Activated naive CD4-positive, alpha-beta T cell treated with Interleukin-2 at 50 U/mL for 16 hours (primary cell): ENCODE measurements around the gene CUL9.
A peak's percentile ranks its signal among the peaks of the same experiment; 100 is the strongest.

Experiments
- DNase-seq: peaks from one replicate; pipeline ENCODE4 v3.0.0-alpha.2; 2020

The CUL9 gene

GRCh38 chr6:43202451-43202850 is 20.5 kb downstream of the CUL9 start:
- no peak for DNase-seq

GRCh38 chr6:43203029-43203717 is 21.2 kb downstream of the CUL9 start:
- no peak for DNase-seq

- no peak for DNase-seq
These were observed 21.7 kb downstream of the CUL9 start for GRCh38 chr6:43203718-43204095.

- no peak for DNase-seq
These were observed 22.5 kb downstream of the CUL9 start for GRCh38 chr6:43204271-43205105.

- DNase-seq = no peak
These were observed 23.9 kb downstream of the CUL9 start for GRCh38 chr6:43205849-43206248.

- DNase-seq = no peak
These were observed 25.3 kb downstream of the CUL9 start for GRCh38 chr6:43207286-43207685.

- no peak for DNase-seq
These were observed 30.0 kb downstream of the CUL9 start for GRCh38 chr6:43211955-43212354.

GRCh38 chr6:43213431-43213830 is 31.4 kb downstream of the CUL9 start:
- DNase-seq = no peak

GRCh38 chr6:43215066-43215465 is 33.1 kb downstream of the CUL9 start:
- no peak for DNase-seq

- no peak for DNase-seq
These were observed 34.2 kb downstream of the CUL9 start for GRCh38 chr6:43216200-43216599.

- no peak for DNase-seq
These were observed 35.4 kb downstream of the CUL9 start for GRCh38 chr6:43217351-43217750.

GRCh38 chr6:43219119-43219518 is 37.1 kb downstream of the CUL9 start:
- DNase-seq = no peak

- DNase-seq = no peak
These were observed 37.8 kb downstream of the CUL9 start for GRCh38 chr6:43219814-43220213.

- DNase-seq = no peak
These were observed 38.5 kb downstream of the CUL9 start for GRCh38 chr6:43220439-43220951.

- no peak for DNase-seq
These were observed 39.3 kb downstream of the CUL9 start for GRCh38 chr6:43221046-43221972.

GRCh38 chr6:43222418-43223059 is 40.5 kb downstream of the CUL9 start:
- no peak for DNase-seq

GRCh38 chr6:43223175-43223574 is 41.2 kb downstream of the CUL9 start:
- no peak for DNase-seq

- no peak for DNase-seq
These were observed 44.3 kb downstream of the CUL9 start for GRCh38 chr6:43226192-43226851.

GRCh38 chr6:43228951-43229802 is 47.2 kb downstream of the CUL9 start, which contains the start of gene DNPH1:
Gene DNPH1 (minus strand): TSS chr6:43229481. CDS start chr6:43229456, 25 bp downstream.
- peak; percentile 83 for DNase-seq

GRCh38 chr6:43229803-43230620 is 48.0 kb downstream of the CUL9 start:
- DNase-seq = no peak
